WTC11 (cell line): Measurements from ENCODE around the gene ANXA6. TPM values are rescaled to one million over a fixed set of nuclear protein-coding genes. Genes with fewer than 3 reads are reported as not detected.

Experiments
- ATAC-seq: fragments of 200-7000 bp; cut with Tn5 transposase; 2 replicates; pipeline ENCODE4 v1.10.0; 2021; ENCODE audit warnings: mild to moderate bottlenecking, moderate library complexity
- CTCF ChIA-PET: fragments of 300-600 bp; sonication (Branson Sonifier 250); formaldehyde crosslinking; loops from one replicate; lab custom pipeline; 2021; ENCODE audit warnings: antibody characterized with exemption; lab: Charles Lee
- POLR2A ChIA-PET: fragments of 350-600 bp; sonication (Branson Sonifier 250); formaldehyde crosslinking; loops from one replicate; lab custom pipeline; 2021; ENCODE audit warnings: antibody characterized with exemption; lab: Charles Lee
- DNase-seq: peaks from one replicate; pipeline ENCODE4 v3.0.0; 2021; ENCODE audit warnings: low spot score
- H3K27ac Mint-ChIP-seq: 2 replicates; pipeline ENCODE4 v1.8.0; 2021; ENCODE audit warnings: mixed read lengths
- H3K27me3 Mint-ChIP-seq: 2 replicates; pipeline ENCODE4 v1.8.0; 2021; ENCODE audit warnings: low read depth, mild to moderate bottlenecking, moderate library complexity, mixed read lengths
- H3K36me3 Mint-ChIP-seq: 2 replicates; pipeline ENCODE4 v1.8.0; 2021; ENCODE audit warnings: mixed read lengths
- H3K4me1 Mint-ChIP-seq: 2 replicates; pipeline ENCODE4 v1.8.0; 2022; ENCODE audit warnings: mixed read lengths
- H3K4me3 Mint-ChIP-seq: 2 replicates; pipeline ENCODE4 v1.8.0; 2021; ENCODE audit warnings: mild to moderate bottlenecking, moderate library complexity, mixed read lengths
- H3K9me3 Mint-ChIP-seq: 2 replicates; pipeline ENCODE4 v1.8.0; 2021; ENCODE audit warnings: mixed read lengths
- CBFB ChIP-seq: sonication (generic); formaldehyde crosslinking; IDR thresholded peaks from 2 replicates; pipeline ENCODE4 v1.8.1; 2022; ENCODE audit warnings: mild to moderate bottlenecking, low read depth, missing genetic modification reagents
- E2F5 ChIP-seq: sonication (generic); formaldehyde crosslinking; IDR thresholded peaks from 2 replicates; pipeline ENCODE4 v1.8.1; 2022; ENCODE audit warnings: mild to moderate bottlenecking, moderate library complexity, missing genetic modification reagents
- ELF4 ChIP-seq: sonication (generic); formaldehyde crosslinking; IDR thresholded peaks from 2 replicates; pipeline ENCODE4 v1.8.1; 2022; ENCODE audit warnings: low read depth, mild to moderate bottlenecking, moderate library complexity, missing genetic modification reagents
- GABPB1 ChIP-seq: sonication (generic); formaldehyde crosslinking; IDR thresholded peaks from 2 replicates; pipeline ENCODE4 v1.8.1; 2023; ENCODE audit warnings: mild to moderate bottlenecking, missing genetic modification reagents
- GRHL2 ChIP-seq: fragments of 250-450 bp; sonication (Bioruptor Pico); IDR thresholded peaks from 2 replicates; pipeline ENCODE4 v1.8.0; 2022; ENCODE audit warnings: mild to moderate bottlenecking, moderate library complexity; ENCODE audit not compliant: insufficient replicate concordance, severe bottlenecking
- KAT7 ChIP-seq: sonication (generic); formaldehyde crosslinking; IDR thresholded peaks from 2 replicates; pipeline ENCODE4 v1.8.1; 2023; ENCODE audit warnings: missing genetic modification reagents, mild to moderate bottlenecking, borderline replicate concordance
- MAX ChIP-seq: sonication (generic); formaldehyde crosslinking; IDR thresholded peaks from 2 replicates; pipeline ENCODE4 v1.8.0; 2022; ENCODE audit warnings: mild to moderate bottlenecking, missing genetic modification reagents
- MXD4 ChIP-seq: fragments of 250-450 bp; sonication (Bioruptor Pico); IDR thresholded peaks from 2 replicates; pipeline ENCODE4 v1.8.0; 2021; ENCODE audit warnings: mild to moderate bottlenecking, moderate library complexity, borderline replicate concordance
- NFATC4 ChIP-seq: fragments of 250-450 bp; sonication (Bioruptor Pico); IDR thresholded peaks from 2 replicates; pipeline ENCODE4 v1.9.0; 2021; ENCODE audit warnings: mild to moderate bottlenecking
- PRDM15 ChIP-seq: sonication (generic); formaldehyde crosslinking; IDR thresholded peaks from 2 replicates; pipeline ENCODE4 v1.8.0; 2022; ENCODE audit warnings: missing genetic modification reagents
- SMAD4 ChIP-seq: sonication (generic); formaldehyde crosslinking; IDR thresholded peaks from 2 replicates; pipeline ENCODE4 v1.8.0; 2022; ENCODE audit warnings: mild to moderate bottlenecking, missing genetic modification reagents
- TCF7 ChIP-seq: sonication (generic); formaldehyde crosslinking; IDR thresholded peaks from 2 replicates; pipeline ENCODE4 v1.8.0; 2022; ENCODE audit warnings: mild to moderate bottlenecking, low read depth, missing genetic modification reagents, moderate library complexity
- TEAD1 ChIP-seq: sonication (generic); formaldehyde crosslinking; IDR thresholded peaks from 2 replicates; pipeline ENCODE4 v1.8.0; 2022; ENCODE audit warnings: mild to moderate bottlenecking, missing genetic modification reagents
- ZMAT4 ChIP-seq: fragments of 250-450 bp; sonication (Bioruptor Pico); IDR thresholded peaks from 2 replicates; pipeline ENCODE4 v1.9.0; 2021; ENCODE audit warnings: mild to moderate bottlenecking
- ZNF263 ChIP-seq: sonication (generic); formaldehyde crosslinking; IDR thresholded peaks from 2 replicates; pipeline ENCODE4 v1.8.1; 2022; ENCODE audit warnings: low read depth, mild to moderate bottlenecking, moderate library complexity, missing genetic modification reagents
- ZNF281 ChIP-seq: sonication (generic); formaldehyde crosslinking; IDR thresholded peaks from 2 replicates; pipeline ENCODE4 v1.8.0; 2023; ENCODE audit warnings: mild to moderate bottlenecking, missing genetic modification reagents
- ZNF317 ChIP-seq: sonication (generic); formaldehyde crosslinking; IDR thresholded peaks from 2 replicates; pipeline ENCODE4 v1.8.1; 2023; ENCODE audit warnings: low read depth, mild to moderate bottlenecking, moderate library complexity, missing genetic modification reagents, borderline replicate concordance
- ZNF512 ChIP-seq: sonication (generic); formaldehyde crosslinking; IDR thresholded peaks from 2 replicates; pipeline ENCODE4 v1.8.1; 2022; ENCODE audit warnings: missing genetic modification reagents, borderline replicate concordance
- ZNF671 ChIP-seq: fragments of 250-450 bp; sonication (Bioruptor Pico); IDR thresholded peaks from 2 replicates; pipeline ENCODE4 v1.8.0; 2021; ENCODE audit warnings: mild to moderate bottlenecking
- total RNA-seq: library from RNA; stranded (reverse); gene quantifications from 3 replicates; pipeline ENCODE4 v1.2.3, GENCODE V29; 2021

Gene ANXA6
- total RNA-seq, 1 experiment from 2014 or later: 92.8 TPM

- TF ChIP-seq MXD4 (CRISPR knock-in tag) (no peak), ELF4 (CRISPR knock-in tag) (no peak), TEAD1 (CRISPR knock-in tag) (no peak), ZNF671 (CRISPR knock-in tag) (no peak), ZNF317 (CRISPR knock-in tag) (no peak), ZNF512 (CRISPR knock-in tag) (no peak), E2F5 (CRISPR knock-in tag) (no peak), ZNF263 (CRISPR knock-in tag) (no peak), NFATC4 (no peak), GRHL2 (CRISPR knock-in tag) (no peak), PRDM15 (CRISPR knock-in tag) (no peak), GABPB1 (CRISPR knock-in tag) (no peak), TCF7 (CRISPR knock-in tag) (no peak), ZNF281 (CRISPR knock-in tag) (no peak), MAX (CRISPR knock-in tag) (no peak), KAT7 (no peak), ZMAT4 (CRISPR knock-in tag) (no peak), SMAD4 (CRISPR knock-in tag) (no peak), CBFB (CRISPR knock-in tag) (no peak)
- no peak for ATAC-seq
- H3K4me3 Mint-ChIP-seq: no peak overlapping the region
- POLR2A ChIA-PET: no interaction called here
- H3K27me3 Mint-ChIP-seq: no peaks in the 10 kb centered on the region; the same call in 1 of the 2 replicates
- no peaks in the 10 kb centered on the region for H3K4me1 Mint-ChIP-seq
- H3K36me3 Mint-ChIP-seq: peaks cover 16% of the 10 kb centered on the region
- H3K9me3 Mint-ChIP-seq: no peaks in the 10 kb centered on the region
- DNase-seq: no peak
- CTCF ChIA-PET: interaction anchor here (1.2 to 1.3 kb wide), 3 partner anchors 9 to 59 kb away, joined by 3 to 6 read pairs (median 4); no protein-coding TSS in a partner anchor
- no peak overlapping the region for H3K27ac Mint-ChIP-seq
Measured at GRCh38 chr5:151106509-151106908, 51.1 kb downstream of the ANXA6 start.
